HG03342 (cell line): ENCODE data around the gene PTGER4.
"Not testable (repeated sequence)": the region's sequence is repeated elsewhere in the genome, so short reads cannot be mapped to it uniquely, and the experiment has no call there.

Experiments
- ATAC-seq: cut with Tn5 transposase; IDR thresholded peaks from one replicate; pipeline ENCODE4 v1.9.1; 2021; ENCODE audit warnings: mild to moderate bottlenecking, moderate library complexity; ENCODE audit not compliant: unreplicated experiment

Gene PTGER4

DNA sequence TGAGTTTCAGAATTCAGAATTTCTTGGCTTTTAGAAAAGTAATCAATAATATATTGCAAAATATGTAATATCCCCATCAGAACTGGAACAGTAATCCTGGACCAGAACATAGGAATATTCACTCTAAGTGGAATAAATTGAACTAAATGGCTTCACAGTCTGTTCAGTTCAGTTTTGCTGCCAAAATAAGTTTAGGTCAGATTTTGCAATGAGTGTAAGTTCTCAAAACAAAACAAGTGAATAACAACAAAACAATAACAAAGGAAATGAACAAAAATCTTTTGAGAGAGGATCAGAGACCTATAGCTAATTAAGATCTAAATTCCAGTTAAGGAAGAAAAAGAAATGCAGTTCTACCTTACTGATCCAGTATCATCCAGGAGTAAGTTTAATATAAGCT, 9.3 kb downstream of the PTGER4 start:
- no peak for ATAC-seq

DNA sequence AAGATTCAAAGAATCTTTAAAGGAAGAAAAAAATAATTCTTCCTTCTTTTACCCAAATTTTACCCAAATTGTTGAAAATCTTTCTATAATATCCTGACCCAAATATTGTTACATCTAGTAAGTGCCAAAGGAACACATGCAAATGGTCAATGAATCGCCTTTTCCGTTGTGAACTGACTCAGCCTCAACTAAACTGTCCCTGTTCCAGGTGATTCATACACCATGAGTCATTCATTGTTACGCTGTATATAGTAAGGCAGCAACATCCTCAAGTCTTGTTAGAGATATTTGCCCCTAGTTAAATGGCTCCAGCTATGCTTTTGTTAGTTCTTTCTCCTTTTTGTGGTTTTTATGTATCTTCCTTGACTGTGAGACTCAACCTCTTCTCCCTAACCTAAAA, 9.7 kb downstream of the PTGER4 start:
- ATAC-seq = peak; percentile 68

DNA sequence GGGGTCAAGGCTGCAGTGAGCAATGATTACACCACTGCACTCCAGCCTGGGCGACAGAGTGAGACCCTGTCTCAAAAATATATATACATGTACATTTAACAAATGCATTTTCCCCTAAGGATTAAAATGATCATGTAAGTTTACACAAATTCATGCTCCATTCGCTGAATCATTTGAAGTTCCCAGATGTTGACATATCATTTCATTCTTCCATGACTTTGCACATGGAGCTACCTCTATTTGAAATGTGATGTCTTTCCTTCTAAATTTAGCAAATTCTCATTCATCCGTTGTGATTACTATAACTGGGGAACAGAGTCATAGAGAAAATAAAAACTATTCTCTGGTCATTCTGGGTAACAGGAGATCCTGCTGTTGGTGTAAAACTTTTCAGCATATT, 10.6 kb downstream of the PTGER4 start:
- no peak for ATAC-seq

DNA sequence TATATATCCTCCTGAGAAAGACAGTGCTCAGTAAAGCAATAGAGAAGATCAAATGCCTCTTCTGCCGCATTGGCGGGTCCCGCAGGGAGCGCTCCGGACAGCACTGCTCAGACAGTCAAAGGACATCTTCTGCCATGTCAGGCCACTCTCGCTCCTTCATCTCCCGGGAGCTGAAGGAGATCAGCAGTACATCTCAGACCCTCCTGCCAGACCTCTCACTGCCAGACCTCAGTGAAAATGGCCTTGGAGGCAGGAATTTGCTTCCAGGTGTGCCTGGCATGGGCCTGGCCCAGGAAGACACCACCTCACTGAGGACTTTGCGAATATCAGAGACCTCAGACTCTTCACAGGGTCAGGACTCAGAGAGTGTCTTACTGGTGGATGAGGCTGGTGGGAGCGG, 12.2 kb downstream of the PTGER4 start:
- no peak for ATAC-seq

DNA sequence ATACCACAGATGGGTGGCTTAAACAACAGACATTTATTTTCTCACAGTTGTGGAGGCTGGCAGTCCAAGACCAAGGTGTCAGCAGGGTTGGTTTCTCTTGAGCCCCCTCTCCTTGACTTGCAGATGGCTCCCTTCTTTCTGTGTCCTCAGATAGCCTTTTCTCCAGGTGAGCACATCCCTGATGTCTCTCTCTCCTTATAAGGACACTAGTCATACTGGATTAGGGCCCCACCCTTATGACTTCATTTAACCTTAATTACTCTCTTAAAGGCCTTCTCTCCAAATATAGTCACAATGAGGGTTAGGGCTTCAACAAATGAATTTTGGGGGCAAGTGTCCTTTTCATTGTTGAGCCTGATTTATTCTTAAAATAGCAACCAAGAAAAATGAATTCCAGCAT, 14.7 kb downstream of the PTGER4 start:
- ATAC-seq = no peak

DNA sequence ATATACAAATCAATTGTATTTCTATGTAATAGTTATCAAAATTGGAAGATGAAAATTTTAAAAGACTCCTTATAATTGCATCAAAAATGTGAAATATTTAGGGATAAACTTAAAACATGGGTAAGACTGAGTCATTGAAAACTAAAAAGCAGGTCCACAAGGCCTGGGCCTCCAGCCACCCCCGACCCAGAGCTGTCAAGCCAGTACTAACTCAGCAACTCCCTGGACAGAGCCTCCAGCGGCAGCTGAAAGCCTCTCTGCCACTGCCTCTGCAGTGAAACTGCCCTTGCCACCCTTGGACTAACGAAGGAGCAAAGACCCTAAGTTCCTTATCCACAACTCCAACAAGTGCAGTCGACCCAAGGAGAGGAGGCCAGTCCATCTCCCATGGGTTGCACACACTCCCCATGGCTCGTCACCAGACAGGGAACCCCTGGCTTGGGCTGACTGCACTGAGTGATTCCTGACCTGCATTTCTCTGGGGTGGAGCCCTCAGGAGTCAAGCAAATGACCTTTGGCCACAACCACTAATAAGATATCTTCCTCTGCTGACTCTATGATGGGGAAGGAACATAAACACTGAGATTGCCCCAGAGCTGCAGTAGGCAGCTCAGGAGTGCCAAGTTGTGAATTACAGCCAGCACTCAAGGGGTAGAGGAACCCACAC, 20.5 kb downstream of the PTGER4 start:
- no peak for ATAC-seq

DNA sequence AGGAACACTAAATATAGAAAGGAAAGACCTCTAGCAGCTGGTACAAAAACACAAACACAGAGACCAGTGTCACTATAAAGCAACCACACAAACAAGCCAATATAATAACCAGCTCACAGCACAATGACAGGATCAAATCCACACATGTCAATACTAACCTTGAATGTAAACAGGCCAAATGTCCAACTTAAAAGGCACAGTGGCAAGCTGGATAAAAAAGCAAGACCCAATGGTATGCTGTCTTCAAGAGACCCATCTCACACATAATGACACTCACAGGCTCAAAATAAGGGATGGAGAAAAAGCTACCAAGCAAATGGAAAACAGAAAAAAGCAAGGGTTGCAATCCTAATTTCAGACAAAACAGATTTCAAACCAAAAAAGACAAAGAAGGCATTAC, 22.3 kb downstream of the PTGER4 start:
- not testable (repeated sequence) for ATAC-seq

DNA sequence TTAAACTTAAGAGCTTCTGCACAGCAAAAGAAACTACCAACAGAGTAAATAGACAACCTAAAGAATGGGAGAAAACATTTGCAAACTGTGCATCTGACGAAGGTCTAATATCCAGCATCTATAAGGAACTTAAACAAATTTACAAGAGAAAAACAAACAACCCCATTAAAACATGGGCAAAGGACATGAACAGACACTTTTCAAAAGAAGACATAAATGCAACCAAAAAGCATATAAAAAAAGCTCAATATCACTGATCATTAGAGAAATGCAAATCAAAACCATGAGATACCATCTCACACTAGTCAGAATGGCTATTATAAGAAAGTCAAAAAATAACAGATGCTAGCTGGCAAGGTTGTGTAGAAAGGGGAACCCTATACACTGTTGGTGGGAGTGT, 25.8 kb downstream of the PTGER4 start:
- not testable (repeated sequence) for ATAC-seq

DNA sequence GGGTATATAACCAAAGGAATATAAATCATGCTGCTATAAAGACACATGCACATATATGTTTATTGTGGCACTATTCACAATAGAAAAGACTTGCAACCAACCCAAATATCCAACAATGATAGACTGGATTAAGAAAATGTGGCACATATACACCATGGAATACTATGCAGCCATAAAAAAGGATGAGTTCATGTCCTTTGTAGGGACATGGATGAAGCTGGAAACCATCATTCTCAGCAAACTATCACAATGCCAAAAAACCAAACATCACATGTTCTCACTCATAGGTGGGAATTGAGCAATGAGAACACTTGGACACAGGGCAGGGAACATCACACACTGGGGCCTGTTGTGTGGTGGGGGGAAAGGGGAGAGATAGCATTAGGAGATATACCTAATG, 30.9 kb downstream of the PTGER4 start:
- not testable (repeated sequence) for ATAC-seq

DNA sequence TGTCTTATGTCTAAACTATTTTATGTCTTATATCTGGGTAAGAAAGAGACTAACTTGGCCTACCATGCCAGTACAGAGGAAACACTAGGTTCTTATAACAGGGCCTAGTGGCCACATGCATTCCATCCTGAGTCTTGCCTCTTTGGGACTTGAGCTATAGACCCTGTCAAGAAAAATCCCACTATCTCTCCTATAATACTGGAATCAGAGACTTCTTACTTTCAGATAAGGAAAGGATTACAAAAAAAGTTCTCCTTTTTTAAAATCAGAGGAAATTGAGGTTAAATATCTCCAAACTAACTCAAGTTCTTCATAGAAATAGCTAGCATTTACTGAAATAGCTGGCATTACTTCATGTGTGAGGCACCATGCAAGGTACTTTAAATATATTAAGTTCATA, 34.3 kb downstream of the PTGER4 start:
- no peak for ATAC-seq

DNA sequence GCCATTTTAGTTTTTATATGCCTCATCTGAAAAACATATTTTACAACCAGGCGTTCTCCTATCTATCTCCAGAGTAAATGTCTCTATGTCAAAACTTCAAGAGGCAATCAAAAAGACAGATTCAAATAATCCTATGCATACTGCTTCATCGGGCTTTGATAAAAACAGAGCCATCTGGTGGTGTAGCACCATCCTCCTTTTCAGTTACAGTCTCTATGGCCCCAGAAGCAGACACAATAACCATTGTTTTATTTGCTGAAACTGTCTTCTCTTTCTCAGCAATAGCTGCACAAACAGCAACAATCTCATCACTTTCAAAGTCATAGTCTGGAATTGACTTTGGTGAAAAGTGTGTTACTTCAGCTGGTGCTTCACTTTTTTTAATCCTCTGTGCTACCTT, 36.3 kb downstream of the PTGER4 start:
- ATAC-seq = no peak

DNA sequence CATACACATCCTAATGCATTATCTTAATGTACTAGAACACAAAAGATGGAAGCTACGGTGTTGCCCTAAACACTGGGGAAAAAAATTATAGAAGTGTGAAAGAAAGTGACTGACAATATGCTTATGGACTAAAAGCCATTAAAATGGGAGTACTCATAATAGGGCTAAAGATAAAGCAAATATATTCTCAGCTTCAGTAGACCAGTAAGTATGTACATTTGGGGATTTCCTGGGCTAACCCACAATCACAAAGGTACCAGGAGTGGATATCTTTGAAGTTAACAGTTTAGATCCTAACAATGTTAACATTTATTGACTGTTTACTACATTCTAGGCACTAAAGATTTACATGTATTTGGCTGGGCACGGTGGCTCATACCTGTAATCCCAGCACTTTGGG, 36.9 kb downstream of the PTGER4 start:
- no peak for ATAC-seq

DNA sequence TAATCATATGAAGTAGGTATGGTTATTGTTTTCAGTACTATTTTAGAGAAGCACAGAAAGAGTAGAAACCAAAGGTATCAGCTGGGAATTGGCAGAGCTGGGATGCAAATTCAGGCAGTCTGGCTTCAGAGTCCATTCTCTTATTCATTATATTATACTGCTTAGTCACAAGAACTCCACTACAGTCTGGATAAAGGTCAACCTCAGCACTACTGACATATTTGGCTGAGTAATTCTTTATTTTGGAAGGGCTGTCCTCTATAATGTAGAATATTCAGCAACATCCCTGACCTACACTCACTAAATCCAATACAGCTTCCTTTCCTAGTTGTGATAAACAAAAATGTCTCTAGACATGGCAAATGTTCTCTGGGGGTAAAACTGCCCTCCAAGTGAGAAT, 37.6 kb downstream of the PTGER4 start:
- no peak for ATAC-seq

DNA sequence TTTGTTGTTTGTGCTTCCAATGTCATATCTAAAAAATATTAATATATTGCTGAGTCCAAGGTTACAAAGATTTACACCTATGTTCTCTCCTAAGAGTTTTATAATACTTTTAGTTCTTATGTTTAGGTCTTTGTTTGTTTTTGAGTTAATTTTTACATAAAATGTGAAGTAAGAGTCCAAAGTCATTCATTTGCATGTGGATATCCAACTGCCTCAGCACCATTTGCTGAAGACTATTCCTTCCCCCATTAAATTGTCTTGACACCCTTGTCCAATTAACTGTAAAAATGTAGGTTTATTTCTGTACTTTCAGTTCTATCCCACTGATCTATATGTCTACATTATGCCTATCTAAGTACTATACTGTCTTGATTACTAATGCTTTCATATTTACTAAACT, 40.4 kb downstream of the PTGER4 start:
- ATAC-seq = no peak

DNA sequence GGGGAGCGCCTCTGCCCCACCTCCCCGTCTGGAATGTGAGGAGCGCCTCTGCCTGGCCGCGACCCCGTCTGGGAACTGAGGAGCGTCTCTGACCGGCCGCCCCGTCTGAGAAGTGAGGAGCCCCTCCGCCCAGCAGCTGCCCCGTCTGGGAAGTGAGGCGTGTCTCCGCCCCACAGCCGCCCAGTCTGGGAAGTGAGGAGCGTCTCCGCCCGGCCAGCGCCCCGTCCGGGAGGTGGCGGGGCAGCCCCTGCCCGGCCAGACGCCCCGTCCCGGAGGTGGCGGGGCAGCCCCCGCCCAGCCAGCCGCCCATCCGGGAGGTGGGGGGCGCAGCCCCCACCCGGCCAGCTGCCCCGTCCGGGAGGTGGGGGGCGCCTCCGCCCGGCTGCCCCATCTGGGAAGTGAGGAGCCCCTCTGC, 42.8 kb downstream of the PTGER4 start:
- not testable (repeated sequence) for ATAC-seq

DNA sequence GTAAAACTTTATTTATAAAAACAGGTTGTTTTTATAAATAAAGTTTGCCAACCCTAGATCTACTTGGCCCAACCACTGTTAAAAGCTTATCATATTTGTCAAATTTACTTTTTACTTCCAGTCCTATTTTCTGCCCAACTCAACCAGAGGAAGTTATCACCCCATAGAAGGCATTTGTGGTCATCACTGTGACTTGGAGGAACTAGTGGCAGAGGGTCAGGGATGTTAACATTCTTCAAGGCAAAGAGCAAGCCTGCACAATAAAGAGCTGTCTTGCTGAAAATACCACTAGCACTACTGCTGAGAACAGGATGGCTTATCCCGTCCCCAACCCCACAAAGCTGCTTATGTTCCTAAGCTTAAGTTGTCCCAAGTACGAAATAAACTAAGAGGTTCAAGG, 53.7 kb downstream of the PTGER4 start:
- no peak for ATAC-seq

DNA sequence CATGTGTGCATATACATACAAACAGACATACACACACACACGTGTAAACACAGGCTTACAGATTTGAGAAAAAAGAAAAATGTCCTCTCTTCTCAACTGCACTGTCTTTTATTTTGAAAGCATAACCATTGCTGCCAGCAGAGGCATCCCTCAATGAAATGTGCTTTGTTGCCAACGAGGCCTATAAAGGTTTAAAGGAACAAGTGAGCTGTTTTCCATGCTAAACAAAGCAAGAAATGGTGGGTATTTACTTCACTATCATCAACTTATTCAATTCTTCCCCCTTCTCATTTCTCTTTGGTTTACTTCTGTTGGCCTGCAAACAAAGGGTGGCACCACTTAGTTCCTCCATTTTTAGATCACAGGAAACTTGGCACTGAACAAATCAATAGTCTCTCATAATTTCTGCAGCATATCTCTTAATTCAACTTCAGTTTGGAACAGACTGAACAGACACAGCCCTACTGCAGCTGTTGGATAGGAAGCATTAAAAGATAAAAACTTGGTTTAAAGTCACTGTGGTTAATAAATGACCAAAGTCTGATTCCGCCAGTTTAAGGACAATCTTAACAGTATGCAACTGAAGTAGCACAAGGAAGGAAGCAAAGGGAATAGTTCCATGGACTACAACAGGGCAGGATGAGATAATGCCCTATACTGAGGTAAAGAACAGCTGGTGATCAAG, 54.3 kb downstream of the PTGER4 start:
- no peak for ATAC-seq

DNA sequence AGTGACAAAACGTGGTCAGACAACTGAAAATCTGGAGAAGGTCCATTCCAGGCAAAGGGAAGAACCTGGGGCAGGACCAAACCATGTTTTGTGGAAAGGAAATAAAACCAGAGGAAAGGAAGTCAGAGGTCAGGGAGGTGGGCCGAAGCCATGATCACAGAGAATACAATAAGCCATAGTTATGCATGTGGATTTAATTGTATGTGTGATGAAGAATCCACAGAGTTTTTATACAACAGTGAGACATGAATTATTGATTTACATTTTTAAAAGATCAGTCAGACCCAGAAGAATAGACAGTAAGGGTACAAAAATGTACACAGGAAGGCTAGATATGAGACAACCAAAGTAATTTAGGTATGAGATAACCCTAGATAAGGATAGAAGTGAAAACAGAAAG, 55.3 kb downstream of the PTGER4 start:
- no peak for ATAC-seq

DNA sequence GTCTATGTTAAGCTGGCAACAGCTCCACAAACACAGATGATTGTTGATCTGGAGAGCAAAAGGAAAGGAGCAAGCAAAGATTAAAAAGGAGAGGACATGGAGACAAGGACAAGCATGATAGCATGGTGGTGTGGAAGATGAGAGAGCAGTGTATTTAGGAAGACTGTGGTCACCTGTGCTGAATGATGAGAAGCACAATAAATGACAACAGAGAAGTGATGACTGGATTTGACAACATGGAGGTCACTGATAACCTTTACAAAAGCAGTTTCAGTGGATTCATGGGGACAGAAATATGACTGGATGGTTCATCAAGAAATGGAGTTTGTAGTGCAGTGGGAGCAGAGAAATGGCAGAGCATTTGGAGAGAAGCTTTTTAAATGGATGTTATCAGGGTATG, 55.9 kb downstream of the PTGER4 start:
- no peak for ATAC-seq

DNA sequence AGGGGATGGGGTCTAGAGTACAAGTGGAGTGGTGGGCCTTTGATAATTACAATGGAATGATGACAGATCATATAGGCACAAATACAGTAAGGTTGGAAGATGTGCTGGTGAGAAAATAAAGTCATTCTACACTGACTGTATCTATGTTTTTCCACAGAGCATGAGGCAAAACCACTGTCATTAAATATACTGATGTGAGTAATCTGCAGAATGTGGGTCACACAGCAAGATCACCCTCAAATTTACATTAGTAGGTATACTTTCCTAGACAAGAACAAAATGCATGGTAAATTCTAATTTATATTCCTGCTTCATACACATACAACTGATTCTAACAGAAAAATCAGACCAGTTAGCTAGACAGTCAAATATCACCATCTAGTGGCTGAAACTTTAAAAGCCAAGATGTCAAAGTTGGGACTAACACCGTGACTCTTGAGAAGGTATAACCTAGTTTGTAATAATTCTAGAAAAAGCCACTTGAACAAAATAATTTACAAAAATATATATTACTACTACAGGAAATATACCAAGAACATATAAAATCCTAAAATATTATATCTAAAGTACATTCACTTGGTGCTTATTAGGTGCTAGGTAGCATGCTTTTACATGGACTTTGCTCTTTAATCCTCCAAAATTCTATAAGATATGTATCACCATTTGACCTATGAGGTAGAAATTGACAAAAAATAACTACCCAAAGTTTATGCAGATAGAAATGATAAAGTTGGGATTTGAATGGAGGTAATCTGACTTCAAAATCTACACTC, 56.6 kb downstream of the PTGER4 start:
- peak; percentile 79 for ATAC-seq

DNA sequence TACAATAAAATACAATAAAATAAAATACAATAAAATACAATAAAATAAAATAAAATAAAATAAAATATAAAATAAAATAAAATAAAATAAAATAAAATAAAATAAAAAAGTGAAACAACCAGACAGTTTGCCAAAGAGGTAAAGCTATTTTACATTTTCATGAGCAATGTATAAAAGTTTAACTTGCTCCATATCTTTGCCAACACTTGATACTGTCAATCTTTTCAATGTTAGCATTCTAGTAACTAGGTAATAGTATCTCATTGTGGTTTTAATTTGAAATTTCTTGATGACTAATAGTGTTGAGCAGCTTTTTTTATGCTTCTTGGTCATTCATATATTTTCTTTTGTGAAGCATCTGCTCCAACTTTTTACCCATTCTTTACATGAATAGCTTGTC, 58.8 kb downstream of the PTGER4 start:
- no peak for ATAC-seq
